SK-N-SH treated with all-trans-retinoic acid at 6 μM for 48 hours (cell line): ENCODE measurements around the gene ZGLP1.

Experiments
- TCF4 ChIP-seq: fragments of 250-450 bp; sonication (Bioruptor Pico); IDR thresholded peaks from 2 replicates; pipeline ENCODE4 v1.8.0; 2021; ENCODE audit warnings: mild to moderate bottlenecking, moderate library complexity, borderline replicate concordance
- ZC3H10 ChIP-seq: fragments of 250-450 bp; sonication (Bioruptor Pico); IDR thresholded peaks from 2 replicates; pipeline ENCODE4 v1.5.1; 2021; ENCODE audit warnings: mild to moderate bottlenecking, moderate library complexity

GRCh38 chr19:10299545-10300458, 9.8 kb downstream of the ZGLP1 start:
- no peak for TF ChIP-seq ZC3H10
- TF ChIP-seq TCF4 = no peak
